Stimulated activated CD4-positive, alpha-beta T cell treated with anti-CD3 and anti-CD28 coated beads, Interleukin-4, amount 100 ng/mL, for 48 hours (primary cell): ENCODE results near the gene SMC1B.
"Not testable (repeated sequence)": the region's sequence is repeated elsewhere in the genome, so short reads cannot be mapped to it uniquely, and the experiment has no call there.

Source experiments
- DNase-seq, 2 donors: peaks; one replicate each; pipeline ENCODE4 v3.0.0-alpha.2; 2020; ENCODE audit warnings: low read depth in 2 of 2

The SMC1B gene

GRCh38 chr22:45444168-45444567 lies 30.8 kb upstream of the SMC1B start:
- no peak for DNase-seq

- no peak for DNase-seq
Measured at GRCh38 chr22:45442116-45442515, 28.7 kb upstream of the SMC1B start.

- peak in 1 of 2 donors; percentile 9 for DNase-seq
Measured at GRCh38 chr22:45441138-45441537, 27.7 kb upstream of the SMC1B start.

GRCh38 chr22:45440688-45441087 lies 27.3 kb upstream of the SMC1B start:
- not testable (repeated sequence) for DNase-seq

- no peak for DNase-seq
Measured at GRCh38 chr22:45438336-45438735, 24.9 kb upstream of the SMC1B start.

- DNase-seq: not testable (repeated sequence)
Measured at GRCh38 chr22:45436871-45437517, 23.6 kb upstream of the SMC1B start.

GRCh38 chr22:45435544-45436139 lies 22.2 kb upstream of the SMC1B start:
- DNase-seq: peak; percentile 72 to 74

- no peak for DNase-seq
Measured at GRCh38 chr22:45434981-45435380, 21.6 kb upstream of the SMC1B start.

- no peak for DNase-seq
Measured at GRCh38 chr22:45430871-45431270, 17.5 kb upstream of the SMC1B start.

- no peak for DNase-seq
Measured at GRCh38 chr22:45429981-45430775, 16.8 kb upstream of the SMC1B start.

- DNase-seq: no peak
Measured at GRCh38 chr22:45429424-45429823, 16.0 kb upstream of the SMC1B start.

- no peak for DNase-seq
Measured at GRCh38 chr22:45428391-45429385, 15.3 kb upstream of the SMC1B start.

- DNase-seq: no peak
Measured at GRCh38 chr22:45427114-45427513, 13.7 kb upstream of the SMC1B start.

GRCh38 chr22:45426387-45426786 lies 13.0 kb upstream of the SMC1B start:
- no peak for DNase-seq

GRCh38 chr22:45425531-45426265 lies 12.3 kb upstream of the SMC1B start:
- no peak for DNase-seq

GRCh38 chr22:45425101-45425500 lies 11.7 kb upstream of the SMC1B start:
- no peak for DNase-seq

GRCh38 chr22:45424241-45424731 lies 10.9 kb upstream of the SMC1B start:
- no peak for DNase-seq

GRCh38 chr22:45423524-45423923 lies 10.1 kb upstream of the SMC1B start:
- no peak for DNase-seq

- DNase-seq: no peak
Measured at GRCh38 chr22:45422237-45422983, 9.0 kb upstream of the SMC1B start.
